Fibroblast of skin of abdomen (primary cell): ENCODE results near the gene ZNF660. TPM values are rescaled to one million over a fixed set of nuclear protein-coding genes. Genes with fewer than 3 reads are reported as not detected.
"Not testable (repeated sequence)": the region's sequence is repeated elsewhere in the genome, so short reads cannot be mapped to it uniquely, and the experiment has no call there.

Experiments
- DNase-seq: peaks from one replicate; pipeline ENCODE4 v3.0.0-alpha.2; 2013
- polyA plus RNA-seq, 2 experiments: library from polyadenylated mRNA; unstranded; fragments of 120-200 nt; gene quantifications; one replicate each; pipeline ENCODE4 v1.2.1, GENCODE V29; 2013; ENCODE audit not compliant: insufficient read length in 2 of 2

ZNF660 gene
- 1.5 TPM for polyA plus RNA-seq (2013, experiment 1 of 2; ENCODE audit: insufficient read length)
- 2.1 TPM for polyA plus RNA-seq (2013, experiment 2 of 2; ENCODE audit: insufficient read length)

DNA sequence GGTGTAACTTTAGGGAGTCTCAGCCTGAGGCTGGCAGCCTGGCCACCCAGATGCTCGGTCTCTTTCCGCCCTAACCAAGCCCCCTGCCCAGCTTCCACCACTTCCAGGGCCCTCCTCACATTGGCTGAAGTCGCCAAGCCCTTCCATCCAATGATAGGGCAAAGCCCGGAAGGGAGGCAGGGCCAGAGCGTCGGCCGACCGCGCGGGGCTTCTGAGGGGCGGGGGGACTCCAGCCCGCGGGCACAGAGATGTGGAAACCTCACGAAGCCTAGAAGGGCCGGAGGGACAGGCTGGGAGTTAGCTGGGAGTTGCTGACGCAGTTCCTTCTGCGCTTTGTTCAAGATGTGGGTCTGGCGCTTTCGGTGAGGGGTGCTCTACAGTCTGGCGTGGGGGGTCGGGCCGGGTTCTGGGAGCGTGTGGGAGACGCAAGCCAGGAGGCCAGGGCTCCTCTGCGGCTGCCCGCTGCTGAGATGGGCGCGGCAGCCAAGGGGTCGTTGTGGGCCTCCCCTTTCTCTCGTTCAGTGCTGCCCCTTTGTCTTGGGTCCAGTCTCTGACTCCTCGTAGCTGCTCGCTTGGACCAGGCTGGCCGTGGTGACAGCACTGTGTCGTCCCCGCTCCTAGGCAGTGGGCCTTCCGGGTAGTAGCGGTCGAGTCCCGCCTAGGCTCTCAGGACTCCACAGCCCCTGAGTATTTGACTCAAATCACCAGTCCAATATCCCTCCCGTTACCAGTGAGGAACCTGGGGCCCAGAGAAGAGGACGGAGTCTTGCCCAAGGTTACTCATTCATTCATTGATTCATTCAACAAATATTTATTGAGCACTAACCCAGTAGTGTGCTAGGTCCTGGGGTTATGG is at the start of gene ZNF660:
TSS of gene ZNF660 (plus strand) at position 319 of the 856 bp plus-strand sequence. CDS start 9,230 bp downstream, outside the sequence.
- peak; percentile 84 for DNase-seq

DNA sequence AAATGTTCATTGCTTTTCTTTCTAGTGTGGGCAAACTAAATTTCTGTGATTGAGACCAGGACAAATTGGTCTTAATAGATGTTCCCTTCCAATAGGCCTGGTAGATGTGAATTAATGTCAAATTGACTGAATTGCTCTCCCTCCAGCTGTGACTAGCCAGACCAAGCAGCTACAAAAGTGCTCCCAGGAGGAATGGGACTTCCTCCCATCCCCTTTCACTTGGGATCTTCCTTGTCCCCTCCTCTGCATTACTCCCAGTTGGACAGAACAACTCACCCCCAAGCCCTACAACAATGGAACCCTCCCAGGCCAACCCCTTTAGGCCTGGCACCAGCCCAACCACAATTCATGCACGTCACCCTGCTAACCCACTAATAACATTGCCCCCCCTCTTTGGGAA is 49.4 kb upstream of the ZNF660 start:
- DNase-seq, result no peak

DNA sequence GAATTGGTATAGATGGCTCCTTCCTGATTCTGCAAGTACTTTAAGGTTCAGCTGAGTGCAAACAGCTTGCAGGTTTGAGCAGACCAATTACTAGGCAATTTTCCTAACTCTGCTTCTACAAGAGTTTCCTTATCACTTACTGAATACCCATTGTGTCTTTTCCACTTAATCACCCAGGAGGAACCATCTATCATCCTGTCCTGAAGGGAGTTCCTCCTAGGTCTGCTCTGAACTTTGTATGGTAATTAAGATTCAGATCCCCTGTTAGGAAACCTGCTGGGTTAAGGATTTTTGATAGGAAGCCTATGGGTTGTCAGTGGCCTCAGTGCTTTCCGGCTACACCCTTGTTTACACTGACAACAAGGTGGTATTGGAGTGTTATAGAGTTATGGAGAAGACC is 40.0 kb upstream of the ZNF660 start:
- DNase-seq, result not testable (repeated sequence)

DNA sequence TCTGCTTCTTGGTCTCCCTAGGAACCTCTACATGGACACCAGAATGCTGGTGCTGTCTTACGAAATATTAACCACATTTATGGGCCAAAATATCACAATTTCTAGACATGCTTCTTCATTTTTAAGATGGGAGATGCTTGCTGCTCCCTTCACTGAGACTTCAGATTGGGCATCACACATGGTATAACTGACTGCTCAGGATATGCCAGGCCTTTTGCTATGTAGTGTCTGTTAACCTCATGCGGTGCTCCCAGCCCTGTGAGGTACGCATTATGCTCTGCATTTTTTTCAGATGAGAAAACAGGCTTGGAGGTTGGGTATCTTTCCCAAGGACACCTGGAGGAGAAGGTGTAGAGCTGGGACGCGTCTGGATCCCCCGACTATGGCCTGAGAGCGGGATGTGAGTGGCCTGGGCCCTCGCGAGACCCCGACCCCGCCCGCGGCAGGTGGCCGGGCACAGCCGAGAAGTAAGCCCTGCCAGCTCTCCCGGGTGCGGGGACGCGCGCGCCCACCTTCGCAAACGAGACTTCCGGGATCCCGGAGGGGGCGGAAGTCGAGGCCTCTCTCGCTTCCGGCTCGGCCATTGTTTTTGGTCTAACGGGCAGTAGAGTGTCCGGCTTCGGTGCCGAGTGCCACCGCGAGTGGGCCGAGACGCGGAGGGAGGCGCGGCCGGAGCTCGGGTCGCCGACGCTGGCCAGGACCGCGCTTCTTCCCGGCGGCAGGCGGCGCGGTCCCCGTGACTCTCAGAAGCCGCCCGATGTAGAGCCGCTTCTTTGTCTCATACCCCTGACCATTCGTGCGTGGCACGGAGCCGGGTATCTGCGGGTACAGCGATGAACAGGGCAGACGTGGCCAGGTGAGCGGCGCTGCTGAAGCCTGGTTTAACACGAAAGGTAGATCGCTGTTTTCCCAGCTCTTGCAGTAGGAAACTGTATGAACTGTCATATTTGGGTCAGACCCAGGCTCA is 29.9 kb upstream of the ZNF660 start, which contains the start of gene ZKSCAN7:
TSS of gene ZKSCAN7 (plus strand) at position 568 of the 967 bp plus-strand sequence. CDS start 1,855 bp downstream, outside the sequence.
- DNase-seq, result peak; percentile 61

DNA sequence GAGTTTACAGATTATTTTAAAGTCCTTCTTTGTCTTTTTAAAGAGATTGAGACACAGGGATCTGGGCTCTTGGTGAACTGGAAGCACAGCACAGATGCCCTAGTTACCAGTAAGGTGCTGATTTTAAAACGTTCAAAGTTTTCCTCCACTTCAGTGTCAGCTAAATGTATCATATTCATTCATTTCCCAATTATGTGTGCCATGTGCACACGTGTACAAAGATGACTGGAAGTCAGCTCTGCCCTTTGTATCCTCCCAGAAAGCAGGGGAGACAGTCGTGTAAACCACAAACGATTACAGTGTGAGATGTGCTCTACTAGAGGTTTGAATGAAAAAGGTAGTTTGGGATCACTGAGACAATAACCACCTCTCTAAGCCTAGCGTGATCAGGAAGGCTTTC is 29.0 kb upstream of the ZNF660 start:
- DNase-seq, result peak; percentile 7

DNA sequence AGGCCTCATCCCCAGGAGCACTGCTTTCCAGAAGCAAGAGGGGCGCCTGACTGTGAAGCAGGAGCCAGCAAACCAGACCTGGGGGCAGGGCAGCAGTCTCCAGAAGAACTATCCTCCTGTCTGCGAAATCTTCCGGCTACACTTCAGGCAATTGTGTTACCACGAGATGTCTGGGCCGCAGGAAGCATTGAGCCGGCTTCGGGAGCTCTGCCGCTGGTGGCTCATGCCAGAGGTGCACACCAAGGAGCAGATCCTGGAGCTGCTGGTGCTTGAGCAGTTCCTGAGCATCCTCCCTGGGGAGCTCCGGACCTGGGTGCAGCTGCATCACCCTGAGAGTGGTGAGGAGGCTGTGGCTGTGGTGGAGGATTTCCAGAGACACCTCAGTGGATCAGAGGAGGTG is 27.7 kb upstream of the ZNF660 start:
- DNase-seq, result no peak

DNA sequence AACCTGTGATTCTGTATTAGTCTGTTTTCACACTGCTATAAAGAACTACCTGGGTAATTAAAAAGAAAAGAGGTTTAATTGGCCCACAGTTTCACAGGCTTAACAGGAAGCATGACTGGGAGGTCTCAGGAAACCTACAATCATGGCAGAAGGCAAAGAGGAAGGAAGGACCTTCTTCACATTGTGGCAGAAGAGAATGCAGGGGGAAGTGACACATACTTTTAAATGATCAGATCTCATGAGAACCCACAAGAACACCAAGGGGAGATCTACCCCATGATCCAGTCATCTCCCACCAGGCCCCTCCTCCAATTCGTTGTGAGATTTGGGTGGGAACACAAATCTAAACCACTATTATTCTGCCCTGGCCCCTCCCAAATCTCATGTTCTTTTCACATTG is 23.7 kb upstream of the ZNF660 start:
- DNase-seq, result no peak

DNA sequence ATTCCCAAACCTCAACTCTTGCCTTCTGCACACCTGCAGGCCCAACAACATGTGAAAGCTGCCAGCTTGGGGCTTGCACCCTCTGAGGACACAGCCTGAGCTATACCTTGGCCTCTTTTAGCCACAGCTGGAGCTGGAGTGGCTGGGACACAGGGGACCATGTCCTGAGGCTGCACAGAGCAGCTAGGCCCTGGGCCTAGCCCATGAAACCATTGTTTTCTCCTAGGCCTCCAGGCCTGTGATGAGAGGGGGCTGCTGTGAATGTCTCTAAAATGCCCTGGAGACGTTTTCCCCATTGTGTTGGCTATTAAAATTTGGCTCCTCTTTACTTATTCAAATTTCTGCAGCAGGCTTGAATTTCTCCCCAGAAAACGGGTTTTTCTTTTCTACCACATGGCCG is 22.6 kb upstream of the ZNF660 start:
- no peak for DNase-seq

DNA sequence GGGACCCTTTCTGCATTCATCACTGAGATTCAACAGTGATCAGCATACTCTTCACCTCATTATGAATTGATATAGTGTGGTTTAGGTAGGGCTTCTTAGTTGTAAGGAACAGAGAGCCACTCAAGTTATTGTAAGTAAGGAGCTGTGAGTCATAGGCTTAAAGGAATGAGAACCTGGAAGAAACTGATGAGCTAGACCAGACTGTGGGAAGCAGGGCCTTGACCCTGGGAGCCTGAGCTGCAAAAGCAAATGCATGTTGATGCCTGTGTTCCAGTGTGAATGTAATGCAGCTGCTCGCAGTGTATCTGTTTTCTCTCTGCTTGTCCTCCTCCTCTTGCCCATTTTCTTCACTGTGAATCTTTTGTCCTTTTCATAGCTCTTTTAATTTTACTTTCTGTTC is 16.2 kb upstream of the ZNF660 start:
- no peak for DNase-seq

DNA sequence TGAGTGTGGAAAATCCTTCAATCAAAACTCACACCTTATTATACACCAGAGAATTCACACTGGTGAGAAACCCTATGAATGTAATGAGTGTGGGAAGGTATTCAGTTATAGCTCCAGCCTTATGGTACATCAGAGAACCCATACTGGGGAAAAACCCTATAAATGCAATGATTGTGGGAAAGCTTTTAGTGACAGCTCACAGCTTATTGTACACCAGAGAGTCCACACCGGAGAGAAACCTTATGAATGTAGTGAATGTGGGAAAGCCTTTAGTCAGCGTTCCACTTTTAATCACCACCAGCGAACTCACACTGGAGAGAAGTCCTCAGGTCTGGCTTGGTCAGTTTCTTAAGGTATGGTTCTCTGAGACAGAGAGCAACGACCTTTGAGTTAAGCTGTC is 13.7 kb upstream of the ZNF660 start:
- no peak for DNase-seq

DNA sequence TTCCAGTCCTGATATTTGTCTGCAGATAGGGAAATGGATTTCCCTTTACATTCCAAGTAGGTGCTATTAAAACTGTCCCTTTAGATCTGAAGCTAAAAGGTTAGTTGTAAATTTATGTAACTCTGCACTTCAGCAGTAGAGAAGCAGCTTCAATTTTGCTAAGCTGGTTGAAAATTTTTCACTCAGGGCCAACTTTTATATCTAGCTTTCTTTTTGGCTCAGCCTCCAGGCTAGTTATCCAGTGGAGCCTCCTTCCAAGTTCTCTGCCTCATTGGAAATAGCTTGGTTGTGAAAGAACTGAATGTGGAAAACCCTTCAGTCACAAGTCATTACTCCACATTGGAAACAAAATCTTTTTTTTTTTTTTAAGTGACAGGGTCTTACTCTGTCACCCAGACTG is 8.2 kb upstream of the ZNF660 start:
- no peak for DNase-seq

DNA sequence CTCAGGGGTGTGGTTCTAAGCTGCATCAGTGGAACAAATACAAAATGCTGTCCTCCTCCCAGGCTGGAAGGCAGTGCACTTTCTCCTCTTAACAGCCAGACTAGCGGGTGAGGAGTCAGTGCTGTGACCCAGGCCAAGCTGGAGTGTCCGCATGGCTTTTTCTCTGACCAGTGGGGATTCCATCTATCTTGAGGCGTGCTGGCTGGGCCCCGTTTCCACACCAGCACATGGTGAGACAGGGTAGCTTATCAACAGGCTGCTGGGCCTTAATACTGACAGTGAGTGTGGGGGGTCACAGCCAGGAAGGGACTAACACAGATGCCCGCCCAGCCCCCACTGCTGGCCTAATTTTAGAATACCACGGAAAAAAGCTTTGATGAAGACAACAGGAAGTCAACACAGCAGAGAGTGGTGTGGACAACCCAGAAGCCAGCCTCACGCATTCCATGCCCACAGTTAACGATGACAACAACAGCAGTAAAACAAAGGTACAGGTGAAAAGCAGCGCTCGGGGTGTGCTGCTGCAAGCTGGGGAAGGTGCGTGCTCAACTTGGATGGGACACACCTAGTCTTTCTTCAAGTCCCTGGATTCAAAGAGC is 7.3 kb upstream of the ZNF660 start:
- DNase-seq, result not testable (repeated sequence)

DNA sequence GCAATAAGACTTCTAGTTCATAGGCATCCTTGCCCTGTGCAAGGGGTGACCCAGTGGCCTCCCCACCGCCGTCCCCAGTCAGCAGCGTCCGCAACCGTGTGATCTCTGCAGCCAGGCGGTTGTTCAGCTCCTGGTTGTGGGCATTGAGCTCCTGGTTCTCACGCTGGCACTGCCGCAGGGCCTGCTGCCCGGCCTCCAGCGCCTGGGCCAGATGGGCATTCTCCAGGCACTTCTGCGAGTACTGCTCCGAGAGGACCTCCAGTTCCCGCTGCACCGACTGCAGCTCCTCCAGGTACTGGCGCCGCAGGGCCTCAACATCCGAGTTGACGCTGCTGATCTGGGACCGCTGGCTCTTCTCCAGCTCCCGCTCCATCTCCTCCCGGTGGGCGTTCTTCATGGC is 6.4 kb upstream of the ZNF660 start:
- DNase-seq, result not testable (repeated sequence)

DNA sequence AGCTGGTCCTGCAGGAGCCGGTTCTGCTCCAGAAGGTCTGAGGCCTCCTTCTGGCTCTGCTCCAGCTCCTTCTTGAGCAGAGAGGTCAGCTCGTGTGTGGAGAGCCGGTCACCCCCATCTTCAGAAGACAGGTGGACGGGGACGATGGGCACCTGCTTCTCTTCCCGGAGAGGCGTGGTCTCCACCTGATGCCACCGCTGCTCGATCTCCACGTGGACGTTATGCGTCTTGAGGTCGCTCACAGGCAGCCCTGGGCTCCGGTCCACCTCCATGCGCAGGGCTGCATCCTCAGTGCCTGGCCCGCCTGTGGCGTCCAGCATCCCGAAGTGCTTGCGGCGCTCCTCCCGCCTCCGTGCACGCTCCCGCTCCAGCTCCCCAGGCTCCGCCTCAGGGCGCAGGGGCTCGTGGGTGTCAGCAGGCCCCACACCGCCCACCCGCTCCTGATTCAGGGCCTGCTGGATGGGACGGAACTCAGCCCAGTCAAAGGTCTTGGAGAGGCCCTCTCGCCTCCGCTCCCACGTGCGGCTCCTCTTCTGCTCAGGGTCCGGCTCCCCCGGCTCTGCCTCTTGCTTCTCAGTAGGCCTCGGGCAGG is 5.7 kb upstream of the ZNF660 start:
- not testable (repeated sequence) for DNase-seq

DNA sequence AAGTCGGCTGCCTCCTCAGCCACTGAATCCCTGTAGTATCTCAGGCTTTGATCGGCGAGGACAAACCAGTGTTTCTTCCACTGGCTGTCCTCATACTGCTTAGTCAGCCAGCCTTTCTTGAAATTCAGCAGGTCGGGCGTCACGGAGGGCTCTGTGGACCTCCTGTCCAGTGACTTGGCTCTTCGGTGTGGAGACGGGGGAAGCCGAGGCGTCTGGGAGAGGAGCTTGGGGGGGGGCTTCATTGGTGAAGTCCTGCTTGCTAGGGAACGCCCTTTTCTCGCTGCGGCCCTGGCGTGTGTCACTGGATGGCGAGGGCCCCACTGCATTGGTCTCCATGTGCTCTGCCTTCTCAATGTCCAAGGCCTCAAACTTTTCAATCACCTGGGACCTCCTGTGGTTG is 5.0 kb upstream of the ZNF660 start:
- not testable (repeated sequence) for DNase-seq

DNA sequence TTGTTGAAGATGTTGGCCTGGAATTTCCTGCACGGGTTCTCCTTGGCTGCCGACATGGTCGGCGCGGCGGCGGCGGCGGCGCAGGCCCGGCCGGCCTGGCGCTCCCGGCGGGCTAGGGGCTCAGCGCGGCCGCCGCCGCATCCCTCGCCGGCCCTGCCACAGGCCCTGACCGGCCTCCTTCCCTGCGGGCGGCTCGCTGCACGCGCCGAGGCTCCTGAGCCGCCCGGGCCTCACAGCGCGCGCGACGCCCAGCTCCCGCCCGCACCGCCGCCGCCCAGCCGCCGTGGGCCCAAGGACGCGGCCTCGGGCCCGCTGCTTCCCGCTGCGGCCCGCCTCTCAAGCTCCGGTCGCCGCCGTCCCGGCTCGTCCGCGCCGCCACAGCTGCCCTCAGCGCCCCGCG is 3.8 kb upstream of the ZNF660 start:
- not testable (repeated sequence) for DNase-seq

DNA sequence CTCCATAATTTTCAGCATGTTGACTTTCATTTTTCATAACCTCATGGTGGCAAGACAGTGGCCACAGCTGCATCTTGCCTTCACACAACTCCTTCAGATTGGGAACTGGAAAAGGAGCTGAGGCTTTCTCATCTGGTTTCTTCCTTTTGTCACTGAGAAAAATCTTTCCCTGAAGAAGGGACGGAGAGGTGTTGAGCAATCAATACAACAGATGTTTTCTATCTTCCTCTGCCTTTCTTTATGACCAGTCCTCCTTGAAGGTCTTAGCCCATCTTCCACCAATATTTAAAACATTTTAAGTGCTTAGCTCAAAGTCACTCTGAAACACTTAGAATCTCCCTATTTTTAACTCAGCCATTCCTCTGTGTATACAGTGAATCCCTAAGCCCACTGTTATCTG is 11.9 kb downstream of the ZNF660 start:
- no peak for DNase-seq

DNA sequence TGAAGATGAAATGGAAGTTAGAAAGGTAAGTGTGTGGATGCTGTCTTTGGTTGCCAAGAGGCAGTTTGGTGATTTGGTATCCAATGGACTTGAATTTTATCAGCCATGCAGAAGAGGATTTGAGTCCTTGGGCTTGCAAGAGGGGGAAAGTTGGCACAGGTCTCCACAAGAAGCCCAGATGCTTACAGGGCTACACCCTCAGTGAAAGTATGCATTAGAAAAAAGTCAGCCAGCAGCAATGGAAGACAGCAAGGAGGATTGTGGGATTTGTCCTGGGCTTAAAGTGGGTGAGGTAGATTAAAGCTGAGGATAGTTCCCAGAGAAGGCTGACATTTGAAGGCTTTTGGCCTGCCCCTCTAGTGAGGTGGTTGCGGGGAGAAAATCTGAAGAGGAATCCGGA is 17.0 kb downstream of the ZNF660 start:
- no peak for DNase-seq

DNA sequence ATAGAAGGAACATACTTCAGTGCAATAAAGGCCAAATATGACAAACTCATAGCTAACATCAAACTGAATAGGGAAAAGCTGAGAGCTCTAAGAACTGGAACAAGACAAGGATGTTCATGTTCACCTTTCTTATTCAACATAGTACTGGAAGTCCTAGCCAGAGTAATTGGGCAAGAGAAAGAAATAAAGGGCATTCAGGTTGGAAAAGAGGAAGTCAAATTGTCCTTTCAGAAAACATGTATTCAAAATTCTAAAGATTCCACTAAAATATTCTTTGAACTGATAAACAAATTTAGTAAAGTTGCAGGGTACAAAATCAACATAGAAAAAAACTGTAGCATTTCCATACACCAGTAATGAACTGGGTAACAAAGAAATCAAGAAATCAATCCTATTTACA is 27.9 kb downstream of the ZNF660 start:
- no peak for DNase-seq

DNA sequence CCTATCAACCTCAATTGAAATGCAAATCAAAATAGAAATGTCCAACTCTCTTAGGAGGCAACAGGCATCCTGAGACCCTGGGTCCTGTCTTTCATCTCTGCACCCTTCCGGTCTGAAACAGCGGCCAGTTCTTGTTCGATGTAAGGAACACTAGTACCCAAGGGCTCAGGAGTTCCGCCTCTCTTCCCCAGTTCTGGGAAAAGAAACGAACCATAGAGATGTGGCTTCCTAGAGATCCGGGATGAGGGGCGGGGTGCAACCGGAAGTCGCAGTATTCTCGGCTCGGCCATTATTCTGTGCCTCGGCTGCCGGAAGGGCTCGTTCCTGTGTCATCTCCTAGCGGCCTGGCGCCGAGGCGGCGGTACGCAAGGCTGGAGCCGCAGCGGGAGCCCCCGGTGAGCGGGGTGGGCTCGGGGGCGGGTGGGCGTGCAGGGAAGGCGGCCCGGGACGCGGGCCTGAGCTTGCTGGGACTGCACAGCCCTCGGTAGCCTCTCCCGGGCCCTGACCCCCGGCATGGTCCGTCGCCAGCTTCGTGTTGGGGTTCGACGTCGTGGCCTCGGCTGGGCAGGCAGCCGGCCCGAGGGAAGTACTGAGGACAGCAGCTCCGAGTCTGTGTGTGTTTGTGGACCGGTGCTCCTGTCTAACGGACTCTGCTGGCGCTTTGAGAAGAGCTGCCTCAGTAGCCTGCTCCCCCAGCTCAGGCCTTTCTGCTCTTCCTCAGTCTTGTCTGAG is 40.2 kb downstream of the ZNF660 start, which contains the start of gene ZNF197:
TSS of gene ZNF197 (plus strand) at position 288 of the 732 bp plus-strand sequence. CDS start 4,119 bp downstream, outside the sequence.
- peak; percentile 92 for DNase-seq

DNA sequence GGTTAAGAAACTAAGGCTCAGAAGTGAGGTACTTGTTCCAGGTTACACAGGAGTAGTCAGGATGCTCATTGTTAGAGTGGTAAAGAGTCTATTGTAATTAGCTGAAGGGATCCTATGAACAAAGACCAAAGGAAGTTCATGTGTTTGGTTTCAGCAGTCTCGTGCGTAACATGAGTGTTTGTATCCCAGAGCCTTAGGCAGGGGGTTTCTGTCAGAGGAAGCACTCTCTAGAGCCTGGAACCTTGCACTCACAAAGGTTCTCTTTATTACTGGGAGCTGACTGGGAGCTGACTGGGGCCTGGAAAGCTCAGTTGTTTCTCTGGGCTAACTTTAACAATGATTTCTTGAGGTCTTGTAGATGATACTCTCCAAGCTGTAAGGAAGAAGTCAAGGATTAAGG is 44.0 kb downstream of the ZNF660 start:
- DNase-seq, result no peak
